K562 (cell line): ENCODE results near the gene GTPBP1. TPM values are rescaled to one million over a fixed set of nuclear protein-coding genes. Genes with fewer than 3 reads are reported as not detected.
A peak's percentile ranks its signal among the peaks of the same experiment; 100 is the strongest.

Experiments
- CREB3L1 ChIP-seq: fragments of 450-650 bp; IDR thresholded peaks from 2 replicates; pipeline ENCODE4 v1.6.1; 2014; ENCODE audit warnings: low read depth, mild to moderate bottlenecking, moderate library complexity, borderline replicate concordance
- EGR1 ChIP-seq: fragments of 450-650 bp; conservative IDR thresholded peaks from 2 replicates; pipeline ENCODE4 v1.6.1; 2017; ENCODE audit warnings: mild to moderate bottlenecking
- ETV5 ChIP-seq: sonication (generic); formaldehyde crosslinking; IDR thresholded peaks from 2 replicates; pipeline ENCODE4 v1.4.0; 2020; ENCODE audit warnings: low read depth, mild to moderate bottlenecking, missing genetic modification reagents
- GATAD2B ChIP-seq: fragments of 450-650 bp; IDR thresholded peaks from 2 replicates; pipeline ENCODE4 v1.6.1; 2017; ENCODE audit warnings: mild to moderate bottlenecking, borderline replicate concordance
- HDAC8 ChIP-seq: fragments of 450-650 bp; IDR thresholded peaks from 2 replicates; pipeline ENCODE4 v1.6.1; 2016; ENCODE audit warnings: mild to moderate bottlenecking, missing genetic modification characterization, moderate library complexity, missing compliant biosample characterization
- HNRNPLL ChIP-seq: fragments of 200-400 bp; formaldehyde crosslinking; IDR thresholded peaks from 2 replicates; pipeline ENCODE4 v1.6.1; 2017; ENCODE audit warnings: low read length, low read depth, mild to moderate bottlenecking; ENCODE audit not compliant: poor library complexity, severe bottlenecking
- RBM15 ChIP-seq: fragments of 200-400 bp; formaldehyde crosslinking; IDR thresholded peaks from 2 replicates; pipeline ENCODE4 v1.6.1; 2018; ENCODE audit warnings: mild to moderate bottlenecking, low read length, moderate library complexity; ENCODE audit not compliant: insufficient read depth
- U2AF1 ChIP-seq: fragments of 200-400 bp; formaldehyde crosslinking; optimal IDR thresholded peaks from 2 replicates; pipeline ENCODE3; 2017; ENCODE audit warnings: mild to moderate bottlenecking, low read depth, low read length, moderate library complexity
- ZC3H8 ChIP-seq: fragments of 450-650 bp; IDR thresholded peaks from 2 replicates; pipeline ENCODE4 v1.6.1; 2017
- ZNF23 ChIP-seq: fragments of 250-450 bp; sonication (Bioruptor Pico); IDR thresholded peaks from 2 replicates; pipeline ENCODE4 v1.4.0; 2020; ENCODE audit warnings: mild to moderate bottlenecking
- ZNF407 ChIP-seq: fragments of 450-650 bp; IDR thresholded peaks from 2 replicates; pipeline ENCODE4 v1.6.1; 2016; ENCODE audit warnings: low read depth
- ZNF717 ChIP-seq: fragments of 250-450 bp; sonication (Bioruptor Pico); IDR thresholded peaks from 2 replicates; pipeline ENCODE4 v1.5.0; 2021
- ZNF75A ChIP-seq: fragments of 450-650 bp; formaldehyde crosslinking; IDR thresholded peaks from 2 replicates; pipeline ENCODE4 v1.4.0; 2020; ENCODE audit warnings: mild to moderate bottlenecking
- polyA plus RNA-seq, 8 experiments: library from polyadenylated mRNA; depleted of rRNA in 4 of 8; stranded (reverse) in 5 of 8; unstranded in 3 of 8; fragments of >200 nt; fragmentation: Nextera tagmentation in 2 of 8; fragmentation: Illumina TruSeq in 1 of 8; extraction: Ambion mirVana in 2 of 8; extraction: Trizol in 1 of 8; gene quantifications; 2 replicates each; pipeline versions ENCODE4 v1.2.1 to v1.2.3, GENCODE V29; 2011 to 2014; ENCODE audit warnings: inconsistent platforms in 1 of 8, missing spikeins in 1 of 8
- total RNA-seq, 7 experiments: library from RNA; depleted of rRNA in 6 of 7; stranded (reverse); fragments of >200 nt in 6 of 7; fragmentation: Illumina TruSeq in 2 of 7; extraction: Trizol in 2 of 7; gene quantifications; 2 replicates each; pipeline versions ENCODE4 v1.2.1 to v1.2.3, GENCODE V29; 2011 to 2021; ENCODE audit warnings: low replicate concordance in 1 of 7
- TF ChIP-seq, protein P1 (sequence below): sonication (generic); formaldehyde crosslinking; IDR thresholded peaks from 2 replicates; pipeline ENCODE4 v1.8.1; 2023; ENCODE audit warnings: mild to moderate bottlenecking, missing genetic modification reagents, moderate library complexity

Gene GTPBP1
- total and polyA plus RNA-seq, 9 of the 15 experiments (the other 6 are each of a cell fraction or from before 2014, with no cell fraction given) = 0.83 to 53.2 (median 23.3) TPM

- TF ChIP-seq, protein P1, sequence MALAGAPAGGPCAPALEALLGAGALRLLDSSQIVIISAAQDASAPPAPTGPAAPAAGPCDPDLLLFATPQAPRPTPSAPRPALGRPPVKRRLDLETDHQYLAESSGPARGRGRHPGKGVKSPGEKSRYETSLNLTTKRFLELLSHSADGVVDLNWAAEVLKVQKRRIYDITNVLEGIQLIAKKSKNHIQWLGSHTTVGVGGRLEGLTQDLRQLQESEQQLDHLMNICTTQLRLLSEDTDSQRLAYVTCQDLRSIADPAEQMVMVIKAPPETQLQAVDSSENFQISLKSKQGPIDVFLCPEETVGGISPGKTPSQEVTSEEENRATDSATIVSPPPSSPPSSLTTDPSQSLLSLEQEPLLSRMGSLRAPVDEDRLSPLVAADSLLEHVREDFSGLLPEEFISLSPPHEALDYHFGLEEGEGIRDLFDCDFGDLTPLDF (CRISPR knock-in tag) = no peak
- TF ChIP-seq GATAD2B (peak; percentile 85; the same call in 1 of the 2 replicates), RBM15 (no peak), EGR1 (peak; percentile 88), HNRNPLL (no peak), HDAC8 (tag) (no peak), U2AF1 (peak; percentile 16), ZC3H8 (no peak), CREB3L1 (peak; percentile 64; the same call in 1 of the 2 replicates), ZNF23 (no peak), ZNF75A (CRISPR knock-in tag) (0 out of 2 replicates have a peak, but pooled peaks have one; percentile 24), ZNF717 (CRISPR knock-in tag) (no peak), ETV5 (CRISPR knock-in tag) (peak; percentile 80), ZNF407 (no peak)
These were observed 4.7 kb upstream of the GTPBP1 start, which contains the start of gene JOSD1 (continued) for GRCh38 chr22:38700789-38701628.
